ENCODE measurements around the gene MAPRE2.

The MAPRE2 gene

GRCh38 chr18:35040988-35041814 is at the start of gene MAPRE2:
TSS of gene MAPRE2 (plus strand) at chr18:35041413. CDS start at chr18:35041540, 127 bp downstream.
- DNase-seq = peak; percentile 96

GRCh38 chr18:34991561-34991960 is 49.7 kb upstream of the MAPRE2 start:
- no peak for DNase-seq

- no peak for DNase-seq
Observed at GRCh38 chr18:34993289-34993688, 47.9 kb upstream of the MAPRE2 start.

- DNase-seq = no peak
Observed at GRCh38 chr18:34995746-34996145, 45.5 kb upstream of the MAPRE2 start.

- DNase-seq = no peak
Observed at GRCh38 chr18:34998661-34999060, 42.6 kb upstream of the MAPRE2 start.

GRCh38 chr18:34999756-35000289 is 41.4 kb upstream of the MAPRE2 start:
- no peak for DNase-seq

GRCh38 chr18:35000457-35000856 is 40.8 kb upstream of the MAPRE2 start:
- no peak for DNase-seq

GRCh38 chr18:35002120-35002519 is 39.1 kb upstream of the MAPRE2 start:
- no peak for DNase-seq

- peak; percentile 79 for DNase-seq
Observed at GRCh38 chr18:35005963-35006577, 35.1 kb upstream of the MAPRE2 start.

GRCh38 chr18:35010156-35010555 is 31.1 kb upstream of the MAPRE2 start:
- no peak for DNase-seq

- no peak for DNase-seq
Observed at GRCh38 chr18:35010993-35011392, 30.2 kb upstream of the MAPRE2 start.

- no peak for DNase-seq
Observed at GRCh38 chr18:35019933-35020332, 21.3 kb upstream of the MAPRE2 start.

GRCh38 chr18:35022426-35023001 is 18.7 kb upstream of the MAPRE2 start:
- no peak for DNase-seq

- no peak for DNase-seq
Observed at GRCh38 chr18:35024196-35024595, 17.0 kb upstream of the MAPRE2 start.

GRCh38 chr18:35024965-35025364 is 16.2 kb upstream of the MAPRE2 start:
- DNase-seq = no peak

- peak; percentile 42 for DNase-seq
Observed at GRCh38 chr18:35026407-35027061, 14.7 kb upstream of the MAPRE2 start.

- no peak for DNase-seq
Observed at GRCh38 chr18:35027206-35027605, 14.0 kb upstream of the MAPRE2 start.

GRCh38 chr18:35028536-35028935 is 12.7 kb upstream of the MAPRE2 start:
- DNase-seq = no peak

GRCh38 chr18:35029103-35029502 is 12.1 kb upstream of the MAPRE2 start:
- no peak for DNase-seq

- peak; percentile 32 for DNase-seq
Observed at GRCh38 chr18:35029770-35030169, 11.4 kb upstream of the MAPRE2 start.

GRCh38 chr18:35030277-35030989 is 10.8 kb upstream of the MAPRE2 start:
- peak; percentile 42 for DNase-seq

- no peak for DNase-seq
Observed at GRCh38 chr18:35032113-35032512, 9.1 kb upstream of the MAPRE2 start.

GRCh38 chr18:35038029-35038428 is 3.2 kb upstream of the MAPRE2 start:
- DNase-seq = no peak
